IPS DF 4.7 (cell line): ENCODE measurements around the gene CHI3L2.

Experiments
- DNase-seq: peaks from one replicate; pipeline ENCODE4 v3.0.0-alpha.2; 2013; ENCODE audit warnings: low spot score; ENCODE audit errors: extremely low read depth

Gene CHI3L2

DNA sequence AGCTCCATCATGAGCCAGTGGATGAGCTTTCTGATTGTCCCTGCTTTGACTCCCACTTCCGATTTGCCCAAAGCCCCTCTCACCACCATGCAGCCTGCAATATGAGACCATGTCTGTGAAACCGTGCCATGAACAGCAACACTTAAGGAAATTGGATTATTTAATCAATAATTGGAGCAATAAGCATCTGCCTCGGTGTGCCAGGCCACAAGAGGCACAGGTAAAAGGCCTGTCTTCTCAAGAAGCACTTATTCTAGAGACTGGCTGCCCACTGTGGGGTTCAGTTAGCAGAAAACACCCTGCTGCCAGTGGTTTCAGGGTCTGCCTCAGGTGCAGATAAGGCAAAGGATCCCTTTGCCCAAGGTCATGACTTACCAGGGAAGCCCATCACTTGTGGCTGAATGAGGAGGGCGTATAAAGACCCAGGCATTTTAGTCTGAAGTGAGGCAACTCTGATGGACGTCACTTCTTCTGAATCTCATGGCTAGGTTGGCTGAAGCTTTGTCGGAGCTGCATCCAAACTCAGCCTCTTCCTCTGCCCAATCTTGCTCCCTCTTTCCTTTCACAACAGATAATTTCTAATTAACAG is 7.1 kb upstream of the CHI3L2 start:
- no peak for DNase-seq

DNA sequence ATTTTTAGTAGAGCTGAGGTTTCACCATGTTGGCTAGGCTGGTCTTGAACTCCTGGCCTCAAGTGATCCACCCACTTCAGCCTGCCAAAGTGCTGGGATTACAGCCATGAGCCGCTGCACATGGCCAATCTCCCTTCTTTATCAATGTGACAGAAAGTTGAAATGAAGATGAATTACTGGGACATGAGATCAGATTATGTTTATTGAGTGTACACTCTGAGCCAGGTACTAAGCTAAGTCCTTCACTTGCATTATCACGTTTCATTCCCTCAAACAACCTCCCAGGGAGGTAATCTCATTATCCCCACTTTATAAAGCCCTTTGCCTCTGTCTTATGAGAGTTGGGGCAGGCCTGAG is 6.3 kb upstream of the CHI3L2 start:
- no peak for DNase-seq

DNA sequence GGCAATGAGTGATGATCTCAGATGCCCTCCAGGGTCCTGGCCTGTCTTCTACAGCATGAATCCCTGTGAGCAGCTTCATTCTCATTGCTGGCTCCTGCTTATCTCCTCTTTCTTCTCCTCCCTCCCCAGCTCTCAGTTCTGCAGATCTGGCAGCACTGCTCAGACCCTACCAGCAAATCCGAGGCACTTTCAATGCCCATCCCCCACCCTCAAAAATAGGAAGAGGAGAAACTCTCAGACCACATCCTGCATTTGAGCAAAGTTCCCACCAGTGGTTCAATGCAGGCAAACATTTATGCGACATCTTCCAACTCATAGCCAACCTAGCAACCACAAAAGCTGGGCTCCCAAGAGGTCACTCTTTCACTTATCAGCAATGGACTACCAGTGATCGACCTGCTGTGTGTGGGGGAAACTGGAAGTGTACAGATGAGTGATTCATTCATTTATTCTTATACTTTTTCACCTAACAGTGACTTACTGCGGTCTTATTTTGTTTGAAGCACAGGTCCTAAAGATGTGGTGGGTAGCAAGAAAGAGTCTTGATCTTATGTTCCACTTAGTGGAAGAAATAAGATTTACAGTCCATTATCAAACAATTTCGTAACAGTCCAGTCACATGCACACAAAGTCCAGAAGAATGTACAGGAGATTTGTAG is 5.8 kb upstream of the CHI3L2 start:
- DNase-seq: no peak

DNA sequence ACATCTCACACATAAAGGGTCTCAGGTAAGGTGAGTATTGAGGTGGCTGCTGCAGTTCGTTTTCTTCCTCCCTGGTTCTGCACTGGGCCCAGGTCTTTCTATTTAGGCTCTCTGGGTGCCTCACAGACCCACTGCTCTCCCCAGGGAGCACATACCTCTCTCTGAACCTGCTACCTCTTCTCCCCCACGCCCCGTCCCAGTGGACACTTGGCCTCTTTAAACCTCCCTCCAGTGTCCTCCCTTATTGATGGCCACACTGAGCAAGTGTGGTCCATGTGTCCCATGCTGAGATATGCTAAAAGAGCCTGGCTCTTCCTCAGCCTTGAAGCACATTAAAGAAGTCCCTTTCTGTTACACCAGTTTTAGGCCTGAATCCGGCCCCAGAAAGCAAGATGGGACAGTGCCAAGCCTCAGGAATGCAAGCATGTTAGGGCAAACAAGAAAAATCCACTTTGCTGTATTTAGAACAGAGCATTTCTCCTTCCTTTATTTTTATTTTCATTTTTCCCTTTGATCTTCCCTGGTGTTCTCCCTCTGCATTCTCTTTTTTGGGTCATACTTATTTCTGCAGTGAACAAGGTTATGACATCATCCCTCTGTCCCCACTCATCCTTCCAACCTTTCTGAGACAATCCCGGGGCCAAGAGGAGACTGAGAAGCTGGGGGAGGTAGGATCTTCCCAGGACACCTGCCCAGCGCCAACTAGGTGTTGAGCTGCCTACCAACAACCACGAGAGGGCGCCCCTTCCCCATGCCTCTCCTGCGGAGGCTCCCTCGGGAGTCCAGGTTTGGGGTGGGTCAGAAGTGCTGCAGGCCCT is 5.0 kb upstream of the CHI3L2 start:
- peak; percentile 28 for DNase-seq

DNA sequence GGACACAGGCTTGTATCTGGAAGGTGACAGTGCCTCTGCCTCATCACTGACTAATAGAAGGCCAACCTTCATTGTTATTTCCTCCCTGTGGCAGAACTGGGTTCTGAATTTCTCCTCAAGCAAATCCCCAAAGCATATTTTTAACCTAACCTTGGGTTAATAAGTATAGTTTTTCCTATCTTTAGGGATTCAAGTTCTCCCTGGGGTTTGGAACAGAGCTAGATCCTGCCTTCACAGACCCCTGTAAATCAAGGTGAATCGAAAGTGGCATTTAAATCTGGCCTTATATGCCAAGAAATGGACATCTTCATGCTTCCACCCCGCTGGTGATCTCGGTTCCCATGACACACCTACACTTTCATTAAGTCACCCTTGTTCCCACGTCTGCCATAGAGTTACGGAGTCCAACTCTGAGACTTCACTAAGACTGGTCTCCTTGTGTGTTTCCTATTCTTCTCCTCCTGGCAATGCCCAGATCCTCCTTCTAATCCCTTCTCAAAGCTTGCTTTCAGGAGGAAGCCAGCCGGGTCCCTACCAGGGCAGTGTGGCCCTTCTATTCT is 4.3 kb upstream of the CHI3L2 start:
- no peak for DNase-seq

DNA sequence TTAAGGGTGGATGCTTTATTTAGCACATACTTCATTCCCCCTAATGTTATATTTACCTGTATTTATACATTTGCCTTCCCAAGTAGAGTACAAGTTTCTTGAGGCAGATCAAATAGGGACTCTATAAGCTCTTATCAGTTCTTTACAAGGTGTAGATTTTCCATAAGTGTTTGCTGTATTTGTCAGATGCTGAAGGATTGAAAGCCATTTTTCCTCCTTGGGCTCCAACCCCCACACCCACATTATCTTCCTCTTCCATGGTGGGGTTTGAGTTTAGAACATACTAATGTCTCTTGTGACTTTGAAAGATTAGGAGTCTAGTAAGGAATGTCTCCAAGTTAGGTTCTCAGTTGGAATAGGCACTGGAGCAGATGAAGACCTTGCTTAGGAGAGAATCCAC is 2.4 kb upstream of the CHI3L2 start:
- no peak for DNase-seq

DNA sequence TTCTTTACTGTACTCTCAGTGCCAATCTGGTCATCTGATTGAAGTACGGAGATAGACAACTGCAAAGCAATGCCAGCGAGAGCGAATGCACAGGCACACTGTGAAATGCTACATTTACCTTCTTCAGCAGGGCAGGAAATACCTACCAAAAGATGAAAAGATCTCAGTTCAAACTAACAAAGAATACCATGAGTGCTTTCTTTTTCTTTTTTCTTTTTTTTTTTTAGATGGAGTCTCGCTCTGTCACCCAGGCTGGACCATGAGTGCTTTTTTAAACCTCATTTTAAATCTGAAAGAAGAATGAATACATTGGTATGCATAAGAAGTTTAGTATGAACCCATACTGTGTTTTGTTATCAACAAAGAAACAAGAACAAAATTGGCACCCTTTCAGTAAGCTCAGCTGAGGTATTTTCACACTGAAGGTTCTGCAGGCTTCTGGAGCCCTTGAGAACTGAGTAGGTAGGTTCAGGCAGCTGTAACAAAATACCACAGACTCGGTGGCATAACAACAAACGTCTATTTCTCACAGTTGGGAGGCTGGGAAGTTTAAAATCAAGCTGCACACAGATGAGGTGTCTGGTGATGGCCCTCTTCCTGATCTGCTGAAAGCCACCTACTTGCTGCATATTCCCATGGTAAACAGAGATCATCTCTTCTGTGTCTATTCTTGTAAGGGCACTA is 1.7 kb upstream of the CHI3L2 start:
- no peak for DNase-seq

- DNase-seq: no peak
These were observed 586 bp downstream of the CHI3L2 start for GRCh38 chr1:111227851-111228747.

DNA sequence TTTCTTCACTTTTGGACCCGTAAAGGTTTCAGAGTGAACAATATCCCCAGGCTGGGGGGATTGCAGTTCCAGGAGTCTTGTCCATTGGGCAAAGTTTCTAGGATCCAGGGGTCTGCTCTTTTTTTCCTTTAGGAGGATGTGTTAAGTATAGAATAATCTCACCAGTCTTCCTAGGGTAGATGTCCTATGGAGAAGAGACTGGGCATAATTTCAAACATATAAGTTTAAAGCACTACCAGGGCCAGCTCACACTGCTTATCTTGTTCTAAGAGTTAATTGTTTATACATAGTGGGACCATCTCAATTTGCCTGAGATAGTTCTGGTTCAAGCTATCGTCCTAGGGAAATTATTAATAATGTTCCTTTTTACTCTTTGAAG is 1.2 kb downstream of the CHI3L2 start:
- DNase-seq: no peak

DNA sequence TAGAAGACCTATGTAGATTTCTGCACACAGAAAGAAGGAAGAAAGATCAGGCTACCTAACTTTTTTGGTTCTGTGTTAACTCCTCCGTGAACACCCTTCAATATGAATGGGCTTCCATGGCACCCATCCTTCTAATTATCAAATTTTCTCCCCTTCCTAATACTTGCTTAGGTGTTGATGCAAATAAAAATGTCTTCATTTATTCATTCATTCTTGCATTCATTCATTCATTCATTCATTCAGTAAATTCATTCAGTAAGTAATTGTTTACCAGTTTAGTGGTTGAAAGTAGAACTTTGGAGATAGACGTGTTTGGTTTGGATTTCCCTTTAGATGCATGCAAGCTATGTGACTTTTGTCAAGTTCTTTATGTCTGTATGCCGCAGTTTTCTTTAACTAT is 4.6 kb downstream of the CHI3L2 start:
- DNase-seq: no peak

- no peak for DNase-seq
These were observed 6.7 kb downstream of the CHI3L2 start for GRCh38 chr1:111234258-111234657.

DNA sequence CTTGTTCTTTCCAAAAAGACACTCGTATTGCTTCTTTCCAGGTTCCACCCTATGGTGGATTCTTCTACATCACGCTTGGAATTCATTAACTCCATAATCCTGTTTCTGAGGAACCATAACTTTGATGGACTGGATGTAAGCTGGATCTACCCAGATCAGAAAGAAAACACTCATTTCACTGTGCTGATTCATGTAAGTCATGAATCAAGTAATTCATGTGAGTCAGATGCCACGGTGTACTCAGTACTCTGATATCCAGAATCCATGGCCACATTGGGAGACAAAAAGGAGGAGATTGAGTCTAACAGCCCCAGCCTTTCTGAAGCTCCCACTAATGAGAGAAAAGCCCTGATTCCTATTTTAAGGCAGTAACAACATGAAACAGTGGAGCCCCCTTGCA is 7.4 kb downstream of the CHI3L2 start:
- DNase-seq: no peak

DNA sequence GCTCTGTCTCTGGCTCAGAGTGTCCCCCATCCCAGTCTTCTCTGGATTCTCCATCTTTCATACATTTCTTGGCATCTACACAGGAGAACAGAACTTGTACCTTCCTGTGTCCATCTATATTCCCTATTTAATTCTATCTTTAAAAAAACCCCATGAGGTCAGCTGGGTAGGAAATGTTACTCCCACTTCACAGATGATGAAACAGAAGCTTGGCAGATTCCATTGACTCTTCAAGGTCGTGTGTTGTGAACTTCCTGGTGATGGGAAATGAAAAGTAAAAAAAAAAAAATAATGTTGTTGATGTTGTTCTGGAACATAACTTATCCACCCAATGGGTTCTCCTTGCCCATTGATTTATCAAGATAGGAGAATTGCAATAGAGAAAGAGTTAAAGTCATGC is 8.9 kb downstream of the CHI3L2 start:
- DNase-seq: no peak

GRCh38 chr1:111236806-111237205 is 9.3 kb downstream of the CHI3L2 start:
- DNase-seq: no peak

- DNase-seq: no peak
These were observed 10.7 kb downstream of the CHI3L2 start for GRCh38 chr1:111238056-111238795.

DNA sequence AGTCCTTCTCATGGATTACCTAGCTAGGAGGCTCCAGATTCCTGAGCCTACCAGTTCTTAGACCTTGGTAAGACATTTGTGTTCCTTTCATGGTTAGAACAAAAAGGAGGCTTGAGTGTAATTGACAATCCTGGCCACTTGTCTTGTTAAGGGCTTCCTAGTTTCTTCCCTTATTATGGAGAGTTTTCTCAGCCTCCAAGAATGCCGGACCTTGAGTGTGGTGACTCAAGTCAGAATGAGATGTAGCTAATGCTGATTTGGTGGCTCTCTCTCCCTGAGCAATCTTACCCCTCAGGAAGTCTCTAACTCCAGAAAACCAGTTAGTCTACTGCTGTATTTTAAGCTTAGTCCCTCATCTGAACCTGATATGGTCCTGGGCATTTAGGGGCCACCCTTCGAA is 14.3 kb downstream of the CHI3L2 start:
- no peak for DNase-seq

DNA sequence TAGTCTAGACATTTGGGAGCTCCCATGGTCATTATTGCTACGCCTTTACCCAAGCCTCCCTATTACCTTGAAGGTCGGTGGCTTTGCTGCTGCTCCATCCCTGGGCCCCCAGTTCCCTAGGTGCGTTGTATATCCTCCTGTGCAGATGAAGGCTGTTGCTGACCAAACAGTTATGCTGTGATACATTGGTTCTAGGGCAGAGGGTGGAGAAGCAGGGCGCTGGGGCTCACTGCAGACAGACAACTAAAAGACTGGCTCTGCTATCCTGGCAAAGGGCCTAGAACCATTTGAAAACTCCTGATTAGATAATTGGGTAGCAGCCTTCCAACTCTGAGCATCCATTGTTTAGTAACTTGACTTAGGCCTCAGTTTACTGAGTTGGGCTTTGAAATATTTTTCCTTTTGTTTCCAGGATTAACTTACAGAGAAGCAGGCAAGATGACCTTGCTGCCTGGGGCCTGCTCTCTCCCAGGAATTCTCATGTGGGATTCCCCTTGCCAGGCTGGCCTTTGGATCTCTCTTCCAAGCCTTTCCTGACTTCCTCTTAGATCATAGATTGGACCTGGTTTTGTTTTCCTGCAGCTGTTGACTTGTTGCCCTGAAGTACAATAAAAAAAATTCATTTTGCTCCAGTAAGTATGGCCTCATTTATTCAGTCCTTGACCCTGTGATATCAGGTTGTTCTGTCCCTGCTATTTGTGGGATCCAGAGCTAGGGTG is 15.5 kb downstream of the CHI3L2 start:
- no peak for DNase-seq

- DNase-seq: no peak
These were observed 19.8 kb downstream of the CHI3L2 start for GRCh38 chr1:111247125-111247838.

DNA sequence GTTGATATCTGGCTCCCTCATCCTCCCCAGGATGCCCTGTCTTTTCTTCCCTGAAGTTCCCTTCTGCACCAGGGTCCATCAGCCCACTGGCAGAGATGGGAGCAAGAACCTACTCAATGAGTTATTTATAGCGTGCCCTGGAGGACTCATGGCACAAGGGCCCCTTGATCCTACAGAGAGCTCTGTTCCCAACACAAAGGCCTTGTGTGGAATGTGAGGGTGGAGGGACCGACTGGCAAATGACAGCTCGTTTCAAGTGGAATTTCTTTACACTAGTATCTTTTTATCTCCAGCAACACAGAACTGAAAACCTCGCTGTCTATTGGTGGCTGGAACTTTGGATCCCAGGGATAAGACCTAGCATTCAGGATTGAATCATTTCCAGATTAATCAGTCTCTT is 22.4 kb downstream of the CHI3L2 start:
- no peak for DNase-seq
